CD14-positive monocyte (primary cell): ENCODE results near the gene ZDHHC14. TPM values are rescaled to one million over a fixed set of nuclear protein-coding genes. Genes with fewer than 3 reads are reported as not detected.

Source experiments
- DNase-seq, 3 donors: peaks; one replicate each; pipeline ENCODE4 v3.0.0-alpha.2; 2011 to 2022
- H2AFZ ChIP-seq: 2 replicates; pipeline ENCODE4 v1.6.0; 2012; ENCODE audit warnings: mild to moderate bottlenecking, low read depth, low read length, inconsistent platforms; ENCODE audit not compliant: insufficient read depth, poor library complexity, severe bottlenecking
- H3K27ac ChIP-seq, 2 donors: 1 replicate in 1 of 2; 2 replicates in 1 of 2; pipeline ENCODE4 v1.5.1; 2012 to 2013; ENCODE audit warnings: low read length in 2 of 2, control low read depth in 1 of 2, inconsistent platforms in 1 of 2, low read depth in 1 of 2, mild to moderate bottlenecking in 1 of 2
- H3K27me3 ChIP-seq, 2 donors: one replicate each; pipeline versions ENCODE4 v1.6.0 to v1.6.1; 2011 to 2013; ENCODE audit warnings: low read length in 2 of 2; ENCODE audit not compliant: control insufficient read depth in 2 of 2, insufficient read depth in 2 of 2
- H3K36me3 ChIP-seq, 2 donors: replicated peaks in 1 of 2; 1 replicate in 1 of 2; 2 replicates in 1 of 2; pipeline versions ENCODE4 v1.5.1 to v1.6.1; 2012 to 2013; ENCODE audit warnings: low read length in 2 of 2, control low read depth in 1 of 2, inconsistent platforms in 1 of 2, mild to moderate bottlenecking in 1 of 2; ENCODE audit not compliant: insufficient read depth in 2 of 2, control insufficient read depth in 1 of 2
- H3K4me1 ChIP-seq, 2 donors: 1 replicate in 1 of 2; 2 replicates in 1 of 2; pipeline versions ENCODE4 v1.5.1 to v1.6.1; 2012 to 2013; ENCODE audit warnings: low read length in 2 of 2, control low read depth in 1 of 2, inconsistent platforms in 1 of 2, mild to moderate bottlenecking in 1 of 2, moderate library complexity in 1 of 2; ENCODE audit not compliant: insufficient read depth in 2 of 2, control insufficient read depth in 1 of 2
- H3K4me2 ChIP-seq: replicated peaks from 2 replicates; pipeline ENCODE3; 2012; ENCODE audit warnings: low read length, moderate library complexity, mild to moderate bottlenecking; ENCODE audit not compliant: poor library complexity, severe bottlenecking; ENCODE audit errors: extremely low read depth
- H3K4me3 ChIP-seq, 3 experiments: fragments of 200-600 bp in 1 of 3; sonication (generic) in 1 of 3; replicated peaks in 1 of 3; 1 replicate in 2 of 3; 2 replicates in 1 of 3; pipeline ENCODE4 v1.5.1; 2011 to 2013; ENCODE audit warnings: low read length in 3 of 3, mild to moderate bottlenecking in 3 of 3, control low read depth in 2 of 3, low read depth in 2 of 3, inconsistent platforms in 1 of 3, moderate library complexity in 1 of 3
- H3K79me2 ChIP-seq: 2 replicates; pipeline ENCODE4 v1.6.0; 2012; ENCODE audit warnings: mild to moderate bottlenecking, control low read depth, inconsistent platforms, low read length, moderate library complexity; ENCODE audit not compliant: insufficient read depth
- H3K9ac ChIP-seq: 2 replicates; pipeline ENCODE4 v1.6.0; 2017; ENCODE audit warnings: low read length, mild to moderate bottlenecking; ENCODE audit not compliant: insufficient read depth, poor library complexity, severe bottlenecking
- H3K9me3 ChIP-seq, 2 donors: replicated peaks in 1 of 2; 1 replicate in 1 of 2; 2 replicates in 1 of 2; pipeline versions ENCODE4 v1.5.1 to v1.6.1; 2012 to 2013; ENCODE audit warnings: low read length in 2 of 2, control low read depth in 1 of 2; ENCODE audit not compliant: control insufficient read depth in 1 of 2, insufficient read depth in 1 of 2
- H4K20me1 ChIP-seq: 2 replicates; pipeline ENCODE4 v1.6.0; 2012; ENCODE audit warnings: mild to moderate bottlenecking, low read length, control low read depth, moderate library complexity; ENCODE audit not compliant: insufficient read depth
- H3K27ac Mint-ChIP-seq, 7 donors: one replicate each; pipeline ENCODE4 v1.8.0; 2020; ENCODE audit warnings: mild to moderate bottlenecking in 7 of 7, mixed read lengths in 7 of 7, moderate library complexity in 6 of 7, inconsistent platforms in 2 of 7
- H3K27me3 Mint-ChIP-seq, 3 donors: one replicate each; pipeline ENCODE4 v1.8.0; 2021 to 2022; ENCODE audit warnings: low read depth in 3 of 3, mild to moderate bottlenecking in 3 of 3, mixed read lengths in 3 of 3, moderate library complexity in 3 of 3, inconsistent platforms in 1 of 3
- H3K36me3 Mint-ChIP-seq, 2 donors: one replicate each; pipeline ENCODE4 v1.8.0; 2020; ENCODE audit warnings: mixed read lengths in 2 of 2, inconsistent platforms in 1 of 2, mild to moderate bottlenecking in 1 of 2
- H3K4me1 Mint-ChIP-seq: one replicate; pipeline ENCODE4 v1.8.0; 2020; ENCODE audit warnings: mild to moderate bottlenecking, mixed read lengths
- H3K4me3 Mint-ChIP-seq, 2 donors: one replicate each; pipeline ENCODE4 v1.8.0; 2020; ENCODE audit warnings: mild to moderate bottlenecking in 2 of 2, mixed read lengths in 2 of 2, moderate library complexity in 1 of 2
- H3K9me3 Mint-ChIP-seq, 7 donors: one replicate each; pipeline ENCODE4 v1.8.0; 2020 to 2022; ENCODE audit warnings: mixed read lengths in 7 of 7, mild to moderate bottlenecking in 6 of 7, moderate library complexity in 6 of 7, inconsistent platforms in 2 of 7
- CTCF ChIP-seq: fragments of 200-600 bp; IDR thresholded peaks from one replicate; pipeline ENCODE4 v1.8.0; 2022; ENCODE audit warnings: antibody characterized with exemption, mild to moderate bottlenecking
- WGBS: methylation state at CpG from one replicate; pipeline ENCODE4 v1.1.5; 2013; ENCODE audit warnings: missing lambda C conversion rate; ENCODE audit not compliant: insufficient coverage; 5-methylcytosine and 5-hydroxymethylcytosine counted together
- intact Hi-C, 2 donors: fragments of 100-400 bp; cut with micrococcal nuclease; formaldehyde crosslinking; loops; one replicate each; pipeline versions ENCODE4 v1.15.0 to v1.15.1; 2023
- polyA plus RNA-seq, 3 donors: library from polyadenylated mRNA; depleted of rRNA in 1 of 3; unstranded in 2 of 3; stranded (reverse) in 1 of 3; fragments of 300-500 nt in 2 of 3; fragments of >200 nt in 1 of 3; fragmentation: Illumina TruSeq in 2 of 3; gene quantifications; 1 replicate in 2 of 3; 2 replicates in 1 of 3; pipeline ENCODE4 v1.2.3, GENCODE V29; 2012 to 2021

The ZDHHC14 gene
- polyA plus RNA-seq, 3 donors = 0.30 to 1.7 (median 0.93) TPM

DNA sequence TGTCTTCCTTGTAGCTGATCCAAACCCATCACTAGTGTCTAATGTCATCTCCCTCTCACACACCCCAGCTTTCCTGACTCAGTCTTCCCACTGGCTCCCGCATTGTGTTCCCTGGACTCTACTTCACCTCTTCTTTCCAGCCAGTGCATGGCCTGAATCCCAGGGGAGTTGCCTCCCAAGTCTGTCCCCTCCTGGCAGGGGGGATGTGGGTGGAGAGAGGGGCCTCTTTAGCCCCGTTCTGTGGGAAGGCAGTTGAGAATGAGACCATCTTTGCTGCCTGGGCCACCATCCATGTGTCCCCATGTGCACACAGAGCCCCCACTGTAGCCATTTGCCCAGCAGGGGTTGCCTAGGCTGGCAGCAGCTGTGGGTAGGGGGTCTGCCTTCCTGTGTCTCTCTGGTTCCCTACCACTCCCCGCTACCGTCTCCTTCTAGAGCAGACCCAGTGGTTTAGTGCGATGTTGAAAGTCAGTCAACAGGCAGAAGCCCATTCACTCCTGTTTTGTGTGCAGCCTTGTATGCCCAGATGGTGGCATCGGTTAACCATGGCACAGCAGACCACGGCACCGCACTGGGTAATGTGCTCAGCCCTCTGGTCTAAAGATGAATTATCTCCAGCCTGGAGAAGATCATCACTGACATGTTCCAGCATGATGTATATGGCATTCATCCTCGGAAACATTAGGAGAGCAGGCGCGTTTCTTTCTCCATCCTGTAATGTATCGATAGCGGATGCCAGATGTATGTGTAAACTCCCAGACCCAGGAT is 263.2 kb downstream of the ZDHHC14 start:
- Histone ChIP-seq H3K27me3 (no peaks in the 10 kb centered on the region), H4K20me1 (no peaks in the 10 kb centered on the region), H3K27ac (no peak overlapping the region), H3K36me3 (no peaks in the 10 kb centered on the region), H3K4me3 (no peak overlapping the region), H3K4me2 (no peak overlapping the region), H3K9ac (no peak overlapping the region), H3K79me2 (no peaks in the 10 kb centered on the region), H3K9me3 (no peaks in the 10 kb centered on the region), H3K4me1 (peaks cover 5 to 15% of the 10 kb centered on the region in 2 donors), H2AFZ (no peak overlapping the region)
- no peak for TF ChIP-seq CTCF
- Mint-ChIP-seq H3K4me1 (peaks cover 41% of the 10 kb centered on the region), H3K9me3 (peaks cover 0 to 5% (median 0%) of the 10 kb centered on the region in 7 donors), H3K27me3 (peaks cover 5 to 14% (median 13%) of the 10 kb centered on the region in 3 donors), H3K4me3 (no peak overlapping the region), H3K27ac (peak overlapping the region in 1 of 7 donors; percentile 32), H3K36me3 (peaks cover 0 to 10% of the 10 kb centered on the region in 2 donors)
- WGBS = 84% methylated on average over 5 of the region's 13 CpGs
- intact Hi-C loops = no loop called here
- DNase-seq = no peak

DNA sequence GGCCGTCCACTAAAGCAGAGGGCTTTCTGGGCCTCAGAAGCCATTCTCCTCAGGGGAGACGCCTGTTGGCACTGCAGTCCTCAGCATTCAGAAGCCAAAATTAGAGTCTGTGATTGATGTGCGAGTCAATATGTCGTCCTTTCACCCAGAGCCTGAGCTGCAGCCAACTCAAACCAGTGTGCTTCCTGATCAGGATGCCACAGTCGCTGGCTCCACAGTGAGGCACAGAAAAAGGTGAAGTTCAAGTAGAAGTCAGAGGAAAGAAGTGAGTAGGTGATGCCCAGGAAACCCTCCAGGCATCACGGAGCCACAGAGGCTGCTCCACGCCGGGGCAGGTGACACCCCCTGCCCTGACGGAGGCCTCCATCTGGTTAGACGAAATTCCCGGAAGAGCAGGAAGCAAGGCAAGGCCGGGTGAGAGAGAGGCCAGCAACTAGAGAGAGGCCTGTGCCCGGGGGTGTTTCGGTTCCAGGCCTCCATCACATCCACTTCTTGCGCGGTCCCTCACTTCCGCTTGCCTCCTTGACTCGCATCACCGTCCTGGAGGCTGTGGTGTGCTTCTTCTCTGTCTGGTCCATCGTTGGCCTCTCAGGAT is 264.3 kb downstream of the ZDHHC14 start:
- Mint-ChIP-seq H3K36me3 (peaks cover 0 to 10% of the 10 kb centered on the region in 2 donors), H3K9me3 (peaks cover 0 to 5% (median 0%) of the 10 kb centered on the region in 7 donors), H3K27ac (peak overlapping the region in 2 of 7 donors; percentile 28 to 78), H3K27me3 (peaks cover 5 to 9% (median 7%) of the 10 kb centered on the region in 3 donors), H3K4me3 (peak overlapping the region in 1 of 2 donors; percentile 69), H3K4me1 (peaks cover 35% of the 10 kb centered on the region)
- intact Hi-C loops = no loop called here
- no peak for TF ChIP-seq CTCF
- WGBS = 39% methylated on average over 16 of the region's 20 CpGs
- no peak overlapping the region for H3K4me3 ChIP-seq
- no peaks in the 10 kb centered on the region for H3K36me3 ChIP-seq
- no peaks in the 10 kb centered on the region for H3K79me2 ChIP-seq
- H3K9me3 ChIP-seq = no peaks in the 10 kb centered on the region
- peaks cover 5 to 15% of the 10 kb centered on the region in 2 donors for H3K4me1 ChIP-seq
- no peak for DNase-seq
- no peak overlapping the region for H3K9ac ChIP-seq
- H3K4me2 ChIP-seq = no peak overlapping the region
- H3K27me3 ChIP-seq = no peaks in the 10 kb centered on the region
- H2AFZ ChIP-seq = no peak overlapping the region
- H4K20me1 ChIP-seq = no peaks in the 10 kb centered on the region
- H3K27ac ChIP-seq = no peak overlapping the region
